Endothelial cell of umbilical vein (primary cell): ENCODE measurements around the gene PIEZO2. TPM values are rescaled to one million over a fixed set of nuclear protein-coding genes. Genes with fewer than 3 reads are reported as not detected.

Experiments used
- BruUV-seq: library from RNA; stranded (reverse); fragments of 400-500 nt; replicated peaks from 2 replicates; lab custom pipeline; 2021; lab: Mats Ljungman, UMichigan
- CTCF ChIA-PET: fragments of 300-600, 350-600 bp; sonication (Branson Sonifier 250); formaldehyde crosslinking; loops from one replicate; lab custom pipeline; 2021; ENCODE audit warnings: antibody characterized with exemption, inconsistent platforms; lab: Charles Lee
- POLR2A ChIA-PET: fragments of 300-600, 350-600 bp; sonication (Branson Sonifier 250); formaldehyde crosslinking; loops from one replicate; lab custom pipeline; 2021; ENCODE audit warnings: antibody characterized with exemption, inconsistent platforms; lab: Charles Lee
- DNase-seq: peaks from one replicate; pipeline ENCODE4 v3.0.0-alpha.2; 2011; ENCODE audit warnings: low read depth, low spot score
- FAIRE-seq: peaks from 2 replicates; lab custom pipeline; 2011; peaks lifted over from hg19 to GRCh38; lab: Jason Lieb, UNC
- H2AFZ ChIP-seq: 2 replicates; pipeline ENCODE4 v1.6.0; 2012; ENCODE audit warnings: low read depth, low read length, control low read depth, inconsistent platforms
- H3K27ac ChIP-seq: 2 replicates; pipeline ENCODE4 v1.5.1; 2011; ENCODE audit warnings: low read depth, mild to moderate bottlenecking, control low read depth, low read length, moderate library complexity; ENCODE audit not compliant: insufficient read depth
- H3K27me3 ChIP-seq, 2 experiments: 2 replicates each; pipeline versions ENCODE4 v1.6.0 to v1.6.1; 2011; ENCODE audit warnings: low read length in 2 of 2, mixed read lengths in 1 of 2; ENCODE audit not compliant: control insufficient read depth in 2 of 2, insufficient read depth in 2 of 2
- H3K36me3 ChIP-seq, 2 experiments: 2 replicates in 1 of 2; 3 replicates in 1 of 2; pipeline ENCODE4 v1.5.1; 2011; ENCODE audit warnings: low read length in 2 of 2, mild to moderate bottlenecking in 1 of 2, moderate library complexity in 1 of 2; ENCODE audit not compliant: control insufficient read depth in 2 of 2, insufficient read depth in 2 of 2; ENCODE audit errors: extremely low read depth in 1 of 2
- H3K4me1 ChIP-seq: 3 replicates; pipeline ENCODE4 v1.5.1; 2011; ENCODE audit warnings: mild to moderate bottlenecking, low read length; ENCODE audit not compliant: control insufficient read depth, insufficient read depth; ENCODE audit errors: extremely low read depth
- H3K4me2 ChIP-seq: 2 replicates; pipeline ENCODE4 v1.6.1; 2011; ENCODE audit warnings: low read length, control low read depth, mixed read lengths; ENCODE audit not compliant: insufficient read depth
- H3K4me3 ChIP-seq, 3 experiments: fragments of 200-600 bp in 1 of 3; sonication (generic), shearing (Covaris generic) in 1 of 3; replicated peaks in 1 of 3; 2 replicates each; pipeline ENCODE4 v1.5.1; 2011 to 2016; ENCODE audit warnings: control low read depth in 3 of 3, low read length in 3 of 3, mild to moderate bottlenecking in 2 of 3, inconsistent platforms in 1 of 3, low read depth in 1 of 3, moderate library complexity in 1 of 3; ENCODE audit not compliant: insufficient read depth in 1 of 3
- H3K79me2 ChIP-seq: 2 replicates; pipeline ENCODE4 v1.6.0; 2012; ENCODE audit warnings: low read length, inconsistent platforms; ENCODE audit not compliant: control insufficient read depth, insufficient read depth
- H3K9ac ChIP-seq: replicated peaks from 2 replicates; pipeline ENCODE3; 2011; ENCODE audit warnings: low read length, control low read depth; ENCODE audit not compliant: insufficient read depth; ENCODE audit errors: extremely low read depth
- H3K9me1 ChIP-seq: replicated peaks from 3 replicates; pipeline ENCODE4 v1.6.0; 2011; ENCODE audit warnings: mild to moderate bottlenecking, low read length; ENCODE audit not compliant: control insufficient read depth, insufficient read depth; ENCODE audit errors: extremely low read depth
- H3K9me3 ChIP-seq: replicated peaks from 2 replicates; pipeline ENCODE4 v1.5.1; 2012; ENCODE audit warnings: low read length, inconsistent platforms; ENCODE audit not compliant: control insufficient read depth, insufficient read depth
- H4K20me1 ChIP-seq: replicated peaks from 2 replicates; pipeline ENCODE3; 2011; ENCODE audit warnings: mild to moderate bottlenecking, low read length; ENCODE audit not compliant: control insufficient read depth, insufficient read depth; ENCODE audit errors: extremely low read depth
- CTCF ChIP-seq, 2 donors: IDR thresholded peaks; 1 replicate in 1 of 2; 2 replicates in 1 of 2; pipeline ENCODE4 v1.5.1; 2011; ENCODE audit warnings: low read length in 2 of 2, mild to moderate bottlenecking in 2 of 2, moderate library complexity in 2 of 2, control low read depth in 1 of 2, inconsistent platforms in 1 of 2, low read depth in 1 of 2; ENCODE audit not compliant: insufficient read depth in 1 of 2; ENCODE audit errors: extremely low read depth in 1 of 2
- EZH2 ChIP-seq: IDR thresholded peaks from 2 replicates; pipeline ENCODE4 v1.6.1; 2012; ENCODE audit warnings: borderline replicate concordance, low read depth, mild to moderate bottlenecking, moderate library complexity, low read length, inconsistent platforms; ENCODE audit not compliant: severe bottlenecking
- FOS ChIP-seq: IDR thresholded peaks from 2 replicates; pipeline ENCODE4 v1.6.1; 2011; ENCODE audit warnings: mild to moderate bottlenecking, low read length, moderate library complexity, borderline replicate concordance; ENCODE audit not compliant: insufficient read depth
- GATA2 ChIP-seq: IDR thresholded peaks from 2 replicates; pipeline ENCODE4 v1.7.0; 2011; ENCODE audit warnings: low read depth, mild to moderate bottlenecking, moderate library complexity, mixed read lengths, low read length; ENCODE audit not compliant: insufficient read length, insufficient read depth
- JUN ChIP-seq: IDR thresholded peaks from 2 replicates; pipeline ENCODE4 v1.6.1; 2011; ENCODE audit warnings: borderline replicate concordance, low read depth; ENCODE audit not compliant: insufficient read length, insufficient read depth
- MAX ChIP-seq: IDR thresholded peaks from 2 replicates; pipeline ENCODE4 v1.6.1; 2011; ENCODE audit not compliant: insufficient read depth, insufficient read length
- MYC ChIP-seq: IDR thresholded peaks from one replicate; pipeline ENCODE4 v1.6.1; 2011; ENCODE audit warnings: mild to moderate bottlenecking, low read depth, low read length
- POLR2A ChIP-seq: IDR thresholded peaks from 2 replicates; pipeline ENCODE4 v1.6.1; 2012; ENCODE audit warnings: low read depth, mild to moderate bottlenecking, control low read depth, low read length
- POLR2AphosphoS5 ChIP-seq: IDR thresholded peaks from 2 replicates; pipeline ENCODE4 v1.6.1; 2012; ENCODE audit warnings: low read depth, mild to moderate bottlenecking, control low read depth, low read length, moderate library complexity; ENCODE audit not compliant: insufficient read depth
- dilution Hi-C: fragments of 300-500 bp; cut with MboI; formaldehyde crosslinking; loops from one replicate; pipeline ENCODE4 v1.15.0; 2019; ENCODE audit warnings: low sequenced_read_pairs; ENCODE audit not compliant: extremely low pct_ligation_motif_present
- intact Hi-C: fragments of 100-400 bp; cut with micrococcal nuclease; formaldehyde crosslinking; loops from one replicate; pipeline ENCODE4 v1.10.0; 2022
- polyA plus RNA-seq, 4 experiments: library from polyadenylated mRNA; depleted of rRNA in 3 of 4; stranded (reverse) in 3 of 4; unstranded in 1 of 4; fragments of >200 nt; gene quantifications; 2 replicates each; pipeline versions ENCODE4 v1.2.1 to v1.2.3, GENCODE V29; 2011 to 2012; ENCODE audit warnings: missing spikeins in 1 of 4
- total RNA-seq: library from RNA; stranded (reverse); gene quantifications from 2 replicates; pipeline ENCODE4 v1.2.3, GENCODE V29; 2021

PIEZO2 gene
- total and polyA plus RNA-seq, 2 donors (not counting 3 experiments of a cell fraction or from before 2014, with no cell fraction given): 1.7 to 11.2 TPM

DNA sequence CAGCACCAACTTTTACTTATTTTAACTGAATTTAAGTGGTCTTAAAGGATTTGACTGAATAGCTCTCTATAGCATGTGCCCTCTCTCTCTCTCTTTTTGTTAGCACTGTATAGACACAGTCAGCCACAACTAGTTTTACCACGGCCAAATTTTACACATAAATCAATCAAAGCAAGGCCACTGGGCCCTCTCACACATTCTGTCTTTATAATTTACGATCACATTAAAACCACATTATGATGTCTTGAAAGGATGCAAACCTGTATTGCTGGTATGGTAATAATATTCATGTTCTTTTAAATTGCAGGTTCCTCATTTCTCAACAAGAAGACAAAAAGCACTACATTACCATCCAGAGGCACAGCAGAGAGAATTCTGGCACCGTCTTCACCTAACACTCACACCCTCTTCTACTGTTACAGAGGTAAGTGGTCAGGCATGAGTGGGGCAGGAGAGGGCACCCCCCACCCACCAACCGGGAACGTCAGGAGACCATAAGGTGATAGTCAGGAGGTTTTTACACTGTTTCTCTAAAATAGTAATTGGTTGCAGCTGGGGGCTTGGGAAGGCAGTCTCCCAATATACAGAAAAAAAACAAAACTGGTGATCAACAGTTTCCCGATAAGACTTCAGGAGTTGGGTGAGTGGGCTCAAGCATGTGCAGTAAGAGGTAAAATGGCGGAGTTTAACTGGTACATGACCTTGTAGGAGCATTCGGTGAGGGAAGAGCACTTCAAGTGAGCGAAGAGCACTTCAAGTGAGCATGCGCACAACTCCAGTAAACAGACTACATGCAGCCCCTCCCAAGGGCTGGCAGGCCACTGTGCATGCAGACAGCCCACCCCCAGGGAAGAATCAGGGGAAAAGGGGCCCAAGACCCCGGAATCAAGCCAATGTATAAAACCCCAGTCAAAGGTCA lies 296.7 kb downstream of the PIEZO2 start:
- TF ChIP-seq GATA2 (no peak), MYC (no peak), POLR2A (no peak), FOS (no peak), POLR2AphosphoS5 (no peak), CTCF (IDR thresholded peaks at IDR 0.05; ENCODE audit: extremely low read depth in 1 of 2, insufficient read depth in 1 of 2, low read depth in 1 of 2, low read length in 2 of 2) (no peak), JUN (no peak), MAX (no peak), EZH2 (no peak)
- ChIA-PET POLR2A (no interaction called here), CTCF (interaction anchor here (0.6 to 7.9 kb wide), 29 partner anchors 10 to 704 kb away, joined by 3 to 320 read pairs (median 7); no protein-coding TSS in a partner anchor)
- H3K79me2 ChIP-seq: no peaks in the 10 kb centered on the region
- no peak overlapping the region for H3K4me2 ChIP-seq
- peaks cover 18% of the 10 kb centered on the region for H3K4me1 ChIP-seq
- FAIRE-seq (no peak), DNase-seq (no peak)
- BruUV-seq: no TSS peak
- intact Hi-C loops (loop anchor here (1.0 to 5.0 kb wide), 2 partner anchors 75 to 290 kb away; no protein-coding TSS in a partner anchor), dilution Hi-C loops (no loop called here)
- no peak overlapping the region for H2AFZ ChIP-seq
- H3K9me3 ChIP-seq: no peaks in the 10 kb centered on the region
- H3K36me3 ChIP-seq: no peaks in the 10 kb centered on the region
- no peaks in the 10 kb centered on the region for H3K9me1 ChIP-seq
- no peak overlapping the region for H3K27ac ChIP-seq
- H3K4me3 ChIP-seq: no peak overlapping the region
- no peaks in the 10 kb centered on the region for H3K27me3 ChIP-seq
- H4K20me1 ChIP-seq: no peaks in the 10 kb centered on the region
- H3K9ac ChIP-seq: no peak overlapping the region
